CD8-positive, alpha-beta memory T cell (primary cell): ENCODE measurements around the gene CLEC17A. TPM values are rescaled to one million over a fixed set of nuclear protein-coding genes. Genes with fewer than 3 reads are reported as not detected.
A peak's percentile ranks its signal among the peaks of the same experiment; 100 is the strongest.

ENCODE experiments used
- CTCF ChIA-PET: fragments of 350-600 bp; sonication (Branson Sonifier 250); formaldehyde crosslinking; loops from one replicate; lab custom pipeline; 2021; ENCODE audit warnings: antibody characterized with exemption; lab: Charles Lee
- POLR2A ChIA-PET: fragments of 350-600 bp; sonication (Branson Sonifier 250); formaldehyde crosslinking; loops from one replicate; lab custom pipeline; 2021; ENCODE audit warnings: antibody characterized with exemption; lab: Charles Lee
- DNase-seq, 5 donors: peaks; one replicate each; pipeline versions ENCODE4 v3.0.0 to v3.0.0-alpha.2; 2020 to 2022; ENCODE audit warnings: mixed read lengths in 1 of 5
- H3K27ac ChIP-seq: one replicate; pipeline ENCODE4 v1.7.0; 2013; ENCODE audit warnings: low read depth, mild to moderate bottlenecking, low read length, moderate library complexity
- H3K27me3 ChIP-seq: 2 replicates; pipeline ENCODE4 v1.7.0; 2013; ENCODE audit warnings: low read length, mild to moderate bottlenecking; ENCODE audit not compliant: insufficient read depth, poor library complexity, severe bottlenecking
- H3K36me3 ChIP-seq: 2 replicates; pipeline ENCODE4 v1.7.0; 2013; ENCODE audit warnings: mild to moderate bottlenecking, low read length, moderate library complexity; ENCODE audit not compliant: insufficient read depth
- H3K4me1 ChIP-seq: 2 replicates; pipeline ENCODE4 v1.7.0; 2013; ENCODE audit warnings: mild to moderate bottlenecking, low read length, moderate library complexity; ENCODE audit not compliant: insufficient read depth
- H3K4me3 ChIP-seq: 2 replicates; pipeline ENCODE4 v1.7.0; 2013; ENCODE audit warnings: mild to moderate bottlenecking, low read length
- H3K9me3 ChIP-seq: 2 replicates; pipeline ENCODE4 v1.7.0; 2013; ENCODE audit warnings: mild to moderate bottlenecking, low read length
- H3K27ac Mint-ChIP-seq, 8 donors: one replicate each; pipeline ENCODE4 v1.8.0; 2020 to 2021; ENCODE audit warnings: mixed read lengths in 8 of 8, mild to moderate bottlenecking in 6 of 8, inconsistent platforms in 3 of 8, moderate library complexity in 3 of 8
- H3K27me3 Mint-ChIP-seq, 2 donors: one replicate each; pipeline ENCODE4 v1.8.0; 2020 to 2021; ENCODE audit warnings: mixed read lengths in 2 of 2, mild to moderate bottlenecking in 1 of 2, moderate library complexity in 1 of 2
- H3K36me3 Mint-ChIP-seq, 3 donors: one replicate each; pipeline ENCODE4 v1.8.0; 2020 to 2021; ENCODE audit warnings: mixed read lengths in 3 of 3, inconsistent platforms in 1 of 3, mild to moderate bottlenecking in 1 of 3
- H3K4me1 Mint-ChIP-seq, 3 donors: one replicate each; pipeline ENCODE4 v1.8.0; 2020 to 2021; ENCODE audit warnings: mixed read lengths in 3 of 3, inconsistent platforms in 1 of 3, mild to moderate bottlenecking in 1 of 3
- H3K4me3 Mint-ChIP-seq, 7 donors: one replicate each; pipeline ENCODE4 v1.8.0; 2020 to 2021; ENCODE audit warnings: mixed read lengths in 7 of 7, mild to moderate bottlenecking in 6 of 7, moderate library complexity in 4 of 7, inconsistent platforms in 2 of 7
- H3K9me3 Mint-ChIP-seq, 5 donors: one replicate each; pipeline ENCODE4 v1.8.0; 2020 to 2022; ENCODE audit warnings: mixed read lengths in 5 of 5, mild to moderate bottlenecking in 3 of 5, moderate library complexity in 2 of 5, inconsistent platforms in 1 of 5
- polyA plus RNA-seq: library from polyadenylated mRNA; unstranded; fragments of 300-500 nt; fragmentation: Illumina TruSeq; gene quantifications from one replicate; pipeline ENCODE4 v1.2.3, GENCODE V29; 2021
- total RNA-seq, 2 experiments: library from RNA; stranded (reverse); gene quantifications; one replicate each; pipeline ENCODE4 v1.2.3, GENCODE V29; 2021

The CLEC17A gene
- total and polyA plus RNA-seq, 3 experiments from 2014 or later = 0.72 to 1.5 TPM; not detected in 1

DNA sequence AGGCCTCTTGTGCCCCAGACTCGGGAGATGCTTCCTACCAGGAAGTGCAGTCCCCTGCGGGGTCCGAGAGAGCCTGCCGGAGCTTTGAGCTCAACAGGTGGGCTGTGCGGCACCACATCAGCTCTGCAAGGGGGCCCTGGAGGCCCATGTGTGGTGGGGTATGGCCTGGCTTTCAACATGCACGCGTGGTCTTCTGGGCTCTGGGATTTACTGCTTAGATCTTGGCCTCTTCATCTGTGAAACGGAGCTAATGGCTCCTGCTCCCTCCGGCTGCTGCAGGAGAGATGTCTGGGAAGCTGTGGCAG, 29.0 kb upstream of the CLEC17A start:
- Histone ChIP-seq H3K27me3 (no peaks in the 10 kb centered on the region), H3K27ac (no peak overlapping the region), H3K9me3 (no peaks in the 10 kb centered on the region), H3K4me1 (peaks cover 48% of the 10 kb centered on the region), H3K36me3 (no peaks in the 10 kb centered on the region), H3K4me3 (no peak overlapping the region)
- Mint-ChIP-seq H3K27ac (peak overlapping the region in 6 of 8 donors; percentile 54 to 93 (median 81)), H3K36me3 (peaks cover 0 to 30% (median 2%) of the 10 kb centered on the region in 3 donors), H3K27me3 (no peaks in the 10 kb centered on the region), H3K4me3 (peak overlapping the region in 1 of 7 donors; percentile 43), H3K9me3 (no peaks in the 10 kb centered on the region), H3K4me1 (peaks cover 38 to 70% (median 51%) of the 10 kb centered on the region in 3 donors)
- POLR2A ChIA-PET = interaction anchor here (0.5 kb wide), 1 partner anchor 31 kb away, joined by 10 read pairs; no protein-coding TSS in a partner anchor
- CTCF ChIA-PET = interaction anchor here (1.0 to 1.6 kb wide), 4 partner anchors 15 to 73 kb away, joined by 4 to 7 read pairs (median 4); no protein-coding TSS in a partner anchor
- DNase-seq = no peak

GRCh38 chr19:14554382-14554812, 28.5 kb upstream of the CLEC17A start:
- H3K36me3 ChIP-seq = no peaks in the 10 kb centered on the region
- H3K4me3 Mint-ChIP-seq = peak overlapping the region in 2 of 7 donors; percentile 15 to 37
- POLR2A ChIA-PET = interaction anchor here (0.5 kb wide), 1 partner anchor 31 kb away, joined by 10 read pairs; no protein-coding TSS in a partner anchor
- peaks cover 38 to 75% (median 51%) of the 10 kb centered on the region in 3 donors for H3K4me1 Mint-ChIP-seq
- no peak overlapping the region for H3K27ac ChIP-seq
- peak overlapping the region in 6 of 8 donors; percentile 66 to 93 (median 78) for H3K27ac Mint-ChIP-seq
- CTCF ChIA-PET = interaction anchor here (1.0 to 1.6 kb wide), 4 partner anchors 14 to 74 kb away, joined by 4 to 7 read pairs (median 4); no protein-coding TSS in a partner anchor
- no peak overlapping the region for H3K4me3 ChIP-seq
- peaks cover 0 to 27% (median 2%) of the 10 kb centered on the region in 3 donors for H3K36me3 Mint-ChIP-seq
- H3K9me3 ChIP-seq = no peaks in the 10 kb centered on the region
- H3K27me3 ChIP-seq = no peaks in the 10 kb centered on the region
- no peaks in the 10 kb centered on the region for H3K27me3 Mint-ChIP-seq
- DNase-seq = no peak
- peaks cover 49% of the 10 kb centered on the region for H3K4me1 ChIP-seq
- H3K9me3 Mint-ChIP-seq = no peaks in the 10 kb centered on the region

- H3K4me1 Mint-ChIP-seq = peaks cover 35 to 71% (median 47%) of the 10 kb centered on the region in 3 donors
- ChIA-PET CTCF (interaction anchor here (0.6 to 4.1 kb wide), 24 partner anchors 9 to 647 kb away, joined by 3 to 38 read pairs (median 4); partner anchors contain the start of genes DNAJB1 and NDUFB7), POLR2A (interaction anchor here (0.6 to 1.1 kb wide), 4 partner anchors 16 to 876 kb away, joined by 4 to 5 read pairs (median 4); partner anchors contain the start of genes DNAJB1 and NDUFB7)
- no peak for DNase-seq
- Histone ChIP-seq H3K27me3 (no peaks in the 10 kb centered on the region), H3K9me3 (no peaks in the 10 kb centered on the region), H3K4me3 (peak overlapping the region; percentile 35), H3K27ac (peak overlapping the region; percentile 12), H3K4me1 (peaks cover 48% of the 10 kb centered on the region), H3K36me3 (no peaks in the 10 kb centered on the region)
- peaks cover 0 to 16% (median 0%) of the 10 kb centered on the region in 3 donors for H3K36me3 Mint-ChIP-seq
- no peaks in the 10 kb centered on the region for H3K9me3 Mint-ChIP-seq
- peak overlapping the region; percentile 8 to 84 (median 72) for H3K4me3 Mint-ChIP-seq
- no peaks in the 10 kb centered on the region for H3K27me3 Mint-ChIP-seq
- H3K27ac Mint-ChIP-seq = peak overlapping the region; percentile 56 to 97 (median 91)
Measured at GRCh38 chr19:14555918-14556661, 26.8 kb upstream of the CLEC17A start.

GRCh38 chr19:14556662-14557188, 26.2 kb upstream of the CLEC17A start:
- H3K4me3 Mint-ChIP-seq = peak overlapping the region; percentile 8 to 82 (median 72)
- peaks cover 0 to 16% (median 0%) of the 10 kb centered on the region in 3 donors for H3K36me3 Mint-ChIP-seq
- H3K27ac Mint-ChIP-seq = peak overlapping the region in 7 of 8 donors; percentile 68 to 97 (median 92)
- POLR2A ChIA-PET = interaction anchor here (0.5 to 1.1 kb wide), 6 partner anchors 15 to 876 kb away, joined by 3 to 5 read pairs (median 4); partner anchors contain the start of genes DNAJB1 and NDUFB7
- peaks cover 48% of the 10 kb centered on the region for H3K4me1 ChIP-seq
- DNase-seq = peak; percentile 61 to 70 (median 62)
- H3K27ac ChIP-seq = no peak overlapping the region
- H3K27me3 ChIP-seq = no peaks in the 10 kb centered on the region
- CTCF ChIA-PET = interaction anchor here (0.6 to 4.1 kb wide), 23 partner anchors 8 to 648 kb away, joined by 3 to 38 read pairs (median 4); partner anchors contain the start of genes DNAJB1 and NDUFB7
- peaks cover 31 to 68% (median 44%) of the 10 kb centered on the region in 3 donors for H3K4me1 Mint-ChIP-seq
- H3K27me3 Mint-ChIP-seq = no peaks in the 10 kb centered on the region
- H3K4me3 ChIP-seq = peak overlapping the region; percentile 35
- no peaks in the 10 kb centered on the region for H3K9me3 ChIP-seq
- no peaks in the 10 kb centered on the region for H3K9me3 Mint-ChIP-seq
- H3K36me3 ChIP-seq = no peaks in the 10 kb centered on the region

DNA sequence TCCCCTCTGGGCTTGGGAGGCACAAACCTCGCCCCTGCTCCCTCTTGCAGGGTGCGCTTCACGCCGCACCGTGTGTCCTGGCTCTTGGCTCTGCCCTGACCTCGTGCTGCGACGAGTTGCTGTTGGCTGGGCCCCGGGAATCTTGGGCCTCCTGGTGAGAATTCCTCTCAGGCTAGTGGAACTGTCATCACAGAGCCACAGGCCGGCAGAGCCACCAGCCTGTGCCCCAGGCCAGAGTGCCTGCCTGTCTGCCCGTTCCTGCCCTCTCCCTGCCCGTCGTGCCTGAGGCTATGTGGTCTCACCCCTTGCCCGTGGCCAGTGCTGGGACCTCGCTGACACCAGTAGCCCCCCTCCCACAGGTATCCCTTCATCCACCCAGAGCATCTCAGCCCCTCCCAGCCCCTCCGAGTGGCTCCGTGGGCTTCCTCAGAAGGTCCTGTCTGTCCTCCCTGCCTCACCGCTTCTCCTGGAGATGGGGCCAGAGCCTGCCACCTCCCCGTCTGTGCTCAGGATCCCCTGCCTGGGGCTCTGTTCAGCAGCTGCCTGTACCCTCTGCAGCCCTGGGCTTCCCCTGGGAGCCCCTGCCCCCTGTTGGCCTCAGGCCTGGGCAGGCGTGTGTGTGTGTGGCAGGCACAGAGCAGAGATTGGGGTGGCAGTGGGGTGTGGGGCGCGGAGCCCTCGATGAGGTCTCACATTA, 24.4 kb upstream of the CLEC17A start:
- no peak overlapping the region for H3K4me3 ChIP-seq
- H3K27me3 Mint-ChIP-seq = no peaks in the 10 kb centered on the region
- H3K36me3 Mint-ChIP-seq = peaks cover 0 to 22% (median 0%) of the 10 kb centered on the region in 3 donors
- no peaks in the 10 kb centered on the region for H3K9me3 ChIP-seq
- no peak for DNase-seq
- H3K27ac Mint-ChIP-seq = no peak overlapping the region
- peaks cover 45% of the 10 kb centered on the region for H3K4me1 ChIP-seq
- peaks cover 3% of the 10 kb centered on the region for H3K36me3 ChIP-seq
- H3K9me3 Mint-ChIP-seq = no peaks in the 10 kb centered on the region
- no peak overlapping the region for H3K4me3 Mint-ChIP-seq
- H3K27me3 ChIP-seq = no peaks in the 10 kb centered on the region
- no peak overlapping the region for H3K27ac ChIP-seq
- POLR2A ChIA-PET = no interaction called here
- CTCF ChIA-PET = interaction anchor here (2.5 to 4.1 kb wide), 2 partner anchors 14 to 52 kb away, joined by 18 to 38 read pairs; partner anchors contain the start of gene NDUFB7
- H3K4me1 Mint-ChIP-seq = peaks cover 23 to 64% (median 29%) of the 10 kb centered on the region in 3 donors

GRCh38 chr19:14559916-14560775, 22.7 kb upstream of the CLEC17A start:
- CTCF ChIA-PET = interaction anchor here (1.2 to 3.8 kb wide), 2 partner anchors 13 to 80 kb away, joined by 3 to 20 read pairs; partner anchors contain the start of gene NDUFB7
- H3K9me3 Mint-ChIP-seq = no peaks in the 10 kb centered on the region
- Histone ChIP-seq H3K4me3 (no peak overlapping the region), H3K36me3 (peaks cover 7% of the 10 kb centered on the region), H3K27me3 (no peaks in the 10 kb centered on the region), H3K9me3 (no peaks in the 10 kb centered on the region), H3K4me1 (peaks cover 45% of the 10 kb centered on the region), H3K27ac (no peak overlapping the region)
- peak overlapping the region in 4 of 8 donors; percentile 51 to 83 (median 68) for H3K27ac Mint-ChIP-seq
- no peaks in the 10 kb centered on the region for H3K27me3 Mint-ChIP-seq
- DNase-seq = no peak
- peak overlapping the region in 1 of 7 donors; percentile 51 for H3K4me3 Mint-ChIP-seq
- H3K4me1 Mint-ChIP-seq = peaks cover 21 to 54% (median 31%) of the 10 kb centered on the region in 3 donors
- H3K36me3 Mint-ChIP-seq = peaks cover 0 to 27% (median 3%) of the 10 kb centered on the region in 3 donors
- POLR2A ChIA-PET = interaction anchor here (1.2 kb wide), 1 partner anchor 43 kb away, joined by 5 read pairs; no protein-coding TSS in a partner anchor
